HG03442 (cell line): ENCODE measurements around the gene FAM236A.
A peak's percentile ranks its signal among the peaks of the same experiment; 100 is the strongest.
"Not testable (repeated sequence)": the region's sequence is repeated elsewhere in the genome, so short reads cannot be mapped to it uniquely, and the experiment has no call there.

Source experiments
- ATAC-seq: cut with Tn5 transposase; IDR thresholded peaks from one replicate; pipeline ENCODE4 v1.9.1; 2021; ENCODE audit warnings: mild to moderate bottlenecking, moderate library complexity; ENCODE audit not compliant: unreplicated experiment

Gene FAM236A

DNA sequence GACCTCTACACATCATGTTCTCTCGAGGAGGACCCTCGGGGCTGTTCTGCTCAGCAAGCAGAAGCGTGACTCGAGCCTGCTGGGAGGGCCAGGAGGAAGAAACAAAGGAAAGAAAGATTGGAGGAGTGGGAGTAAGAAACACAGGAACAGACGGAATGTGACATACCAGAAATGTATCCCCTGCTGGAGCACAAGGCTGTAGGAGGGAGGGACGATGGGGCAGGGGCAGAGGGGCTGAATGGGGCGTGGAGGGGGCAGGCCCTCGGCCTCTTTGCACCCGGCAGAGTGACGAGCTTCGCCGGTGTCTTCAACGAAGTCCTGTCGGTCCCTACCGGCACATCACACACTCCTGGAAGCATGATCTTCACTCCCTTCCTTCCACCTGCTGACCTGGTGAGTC lies at the start of gene FAM236A:
FAM236A (plus strand) TSS at position 301 of the 400 bp plus-strand sequence; CDS start at position 358, 57 bp downstream.
- not testable (repeated sequence) for ATAC-seq

DNA sequence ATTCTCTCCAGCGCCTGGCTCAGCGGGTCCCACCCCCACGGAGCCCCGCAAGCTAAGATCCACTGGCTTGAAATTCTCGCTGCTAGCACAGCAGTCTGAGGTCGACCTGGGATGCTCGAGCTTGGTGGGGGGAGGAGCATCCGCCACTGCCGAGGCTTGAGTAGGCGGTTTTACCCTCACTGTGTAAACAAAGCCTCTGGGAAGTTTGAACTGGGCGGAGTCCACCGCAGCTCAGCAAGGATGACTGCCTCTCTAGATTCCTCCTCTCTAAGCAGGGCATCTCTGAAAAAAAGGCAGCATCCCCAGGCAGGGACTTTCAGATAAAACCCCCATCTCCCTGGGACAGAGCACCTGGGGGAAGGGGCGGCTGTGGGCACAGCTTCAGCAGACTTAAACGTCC lies 48.3 kb upstream of the FAM236A start:
- not testable (repeated sequence) for ATAC-seq

GRCh38 chrX:72912315-72912714 lies 25.7 kb upstream of the FAM236A start, which contains the start of gene FAM236C:
Gene FAM236C (plus strand): TSS chrX:72912615. CDS start chrX:72912715, 100 bp downstream.
- ATAC-seq, result not testable (repeated sequence)

- not testable (repeated sequence) for ATAC-seq
Measured at GRCh38 chrX:72916096-72916495, 21.9 kb upstream of the FAM236A start.

DNA sequence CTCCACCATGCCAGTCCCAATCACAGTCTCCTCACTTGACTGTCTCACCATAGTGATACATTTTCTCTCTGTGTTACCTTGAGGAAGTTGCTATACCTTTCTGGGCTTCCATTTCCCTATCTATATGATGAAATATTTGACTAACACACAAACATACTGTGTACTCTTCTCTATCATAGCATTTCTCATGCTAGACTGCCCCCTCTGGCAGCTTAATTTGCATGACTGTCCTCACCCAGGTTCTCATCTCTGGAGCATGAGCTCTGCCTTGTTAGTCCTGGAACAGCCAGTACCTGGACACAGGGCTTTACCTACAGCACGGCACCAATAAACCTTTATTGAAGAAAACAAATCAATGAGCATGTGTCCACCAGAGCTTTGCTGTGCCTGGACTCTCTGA lies 5.7 kb upstream of the FAM236A start:
- not testable (repeated sequence) for ATAC-seq

DNA sequence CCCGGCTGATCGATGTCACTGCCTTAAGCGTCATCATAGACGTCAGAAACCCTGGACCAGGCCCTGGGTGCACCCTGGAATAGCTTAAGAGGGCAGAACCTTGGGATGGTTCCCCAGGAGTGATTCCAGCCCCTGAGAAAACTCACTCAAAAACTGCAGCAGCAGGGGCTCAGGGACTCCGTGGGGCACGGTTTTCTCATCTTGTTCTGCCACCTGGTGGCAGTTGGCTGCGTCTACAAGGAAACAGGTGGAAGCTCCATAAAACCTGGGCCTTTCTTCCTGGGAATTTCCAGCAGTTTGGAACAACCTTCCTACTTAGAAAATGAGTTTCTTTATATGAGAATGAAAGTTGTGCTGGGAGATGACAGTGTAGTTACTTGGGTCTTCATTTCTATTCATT lies 1.6 kb upstream of the FAM236A start:
- not testable (repeated sequence) for ATAC-seq

DNA sequence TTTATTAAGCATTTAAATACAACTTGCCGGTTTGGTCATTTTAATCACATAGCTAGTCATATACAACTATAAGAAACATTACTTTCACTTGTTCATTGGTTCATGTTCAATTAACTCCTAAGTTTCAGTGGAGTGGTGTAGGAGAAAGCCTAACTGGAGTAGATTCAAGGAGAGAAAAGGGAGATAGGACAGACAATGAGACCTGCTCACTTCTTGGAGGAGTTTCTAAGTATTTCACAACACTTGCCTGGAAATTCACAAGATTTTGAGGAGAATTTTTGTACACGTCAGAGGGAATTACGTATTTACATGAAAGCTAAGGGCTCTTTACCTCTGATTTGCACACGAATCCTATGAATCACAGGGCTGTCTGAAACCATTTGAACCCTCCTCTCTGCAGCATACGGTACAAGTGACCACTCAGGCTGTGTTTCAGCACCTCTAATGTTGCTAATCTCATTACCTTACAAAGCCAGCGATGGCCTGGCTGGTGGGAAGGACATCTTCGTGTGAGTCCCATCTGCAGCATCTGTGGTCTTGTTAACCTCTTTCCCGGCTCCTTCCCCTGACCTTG lies 1.0 kb upstream of the FAM236A start:
- not testable (repeated sequence) for ATAC-seq

DNA sequence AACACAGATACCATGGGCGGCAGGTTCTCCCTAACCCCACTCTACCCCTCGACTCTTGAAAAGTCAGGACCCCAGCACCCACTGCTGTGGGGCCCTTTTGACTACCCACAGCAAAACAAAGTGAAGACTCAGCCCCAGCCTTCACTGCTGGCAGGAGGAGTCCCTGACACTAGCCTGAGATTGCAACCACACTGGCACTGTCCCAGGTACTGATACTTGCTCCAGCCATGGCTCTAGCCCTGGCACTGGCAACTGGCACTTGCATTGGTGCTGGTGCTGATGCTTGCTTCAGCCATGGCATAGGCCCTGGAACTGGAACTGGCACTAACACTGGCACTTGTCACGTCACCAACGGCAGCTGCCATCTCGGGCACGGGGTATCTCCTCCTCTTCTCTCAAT lies 4.3 kb downstream of the FAM236A start:
- not testable (repeated sequence) for ATAC-seq

- peak; percentile 65 for ATAC-seq
Measured at GRCh38 chrX:72943035-72943818, 5.2 kb downstream of the FAM236A start.

DNA sequence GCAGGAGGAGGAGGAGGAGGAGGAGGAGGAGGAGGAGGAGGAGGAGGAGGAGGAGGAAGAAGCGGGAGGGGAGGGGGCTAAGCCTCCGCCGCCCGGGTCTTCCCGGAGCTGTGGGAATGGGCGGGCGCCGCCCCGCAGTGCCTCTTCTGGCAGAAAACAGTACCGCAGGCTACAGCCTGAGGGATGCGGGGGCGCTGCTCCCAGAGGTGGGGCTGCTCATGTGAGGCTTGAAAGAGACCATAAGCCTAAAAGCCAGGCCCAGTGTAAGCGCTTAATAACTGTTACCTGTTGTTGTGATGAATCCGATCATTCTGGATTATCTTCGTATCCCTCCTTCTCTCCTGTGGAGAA lies 5.8 kb downstream of the FAM236A start, which contains the start of gene DMRTC1:
DMRTC1 (minus strand) TSS at position 19 of the 351 bp plus-strand sequence. CDS start 68,143 bp downstream, outside the sequence.
- peak; percentile 88 for ATAC-seq

- ATAC-seq, result not testable (repeated sequence)
Measured at GRCh38 chrX:72959971-72960370, 22.0 kb downstream of the FAM236A start.

DNA sequence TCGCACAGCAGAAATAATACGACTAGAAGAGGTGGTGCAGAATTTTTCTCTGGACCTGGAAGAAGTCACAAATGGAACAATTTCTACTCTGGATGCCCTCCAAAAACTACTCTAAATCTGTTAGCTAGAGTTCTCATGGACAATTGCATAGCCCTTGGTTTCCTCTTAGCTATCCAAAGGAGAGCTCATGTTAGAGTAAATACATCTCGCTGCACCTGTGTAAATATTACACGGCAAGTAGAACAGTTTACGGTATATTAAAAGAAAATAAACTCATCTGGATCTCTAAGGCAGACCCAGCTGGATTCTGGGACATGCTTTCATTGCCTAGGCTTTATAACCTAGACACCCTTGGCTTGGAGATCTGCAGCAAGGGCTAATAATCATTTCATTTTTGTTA lies 33.9 kb downstream of the FAM236A start:
- ATAC-seq, result not testable (repeated sequence)

- ATAC-seq, result not testable (repeated sequence)
Measured at GRCh38 chrX:72974885-72975284, 36.9 kb downstream of the FAM236A start.

DNA sequence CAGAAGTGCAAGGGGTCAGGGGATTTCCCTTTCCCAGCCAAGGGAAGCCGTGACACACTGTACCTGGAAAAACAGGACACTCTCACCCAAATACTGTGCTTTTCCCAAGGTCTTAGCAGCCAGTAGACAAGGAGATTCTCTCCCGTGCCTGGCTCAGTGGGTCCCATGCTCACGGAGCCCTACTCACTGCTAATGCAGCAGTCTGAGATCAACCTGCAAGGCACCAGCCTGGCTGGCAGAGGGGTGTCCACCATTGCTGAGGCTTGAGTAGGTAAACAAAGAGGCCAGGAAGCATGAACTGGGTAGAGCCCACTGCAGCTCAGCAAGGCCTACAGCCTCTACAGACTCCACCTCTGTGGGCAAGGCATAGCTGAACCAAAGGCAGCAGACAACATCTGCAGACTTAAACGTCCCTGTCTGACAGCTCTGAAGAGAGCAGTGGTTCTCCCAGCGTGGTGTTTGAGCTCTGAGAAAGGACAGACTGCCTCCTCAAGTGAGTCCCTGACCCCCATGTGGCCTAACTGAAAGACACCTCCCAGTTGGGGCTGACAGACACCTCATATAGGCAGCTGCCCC lies 43.0 kb downstream of the FAM236A start:
- not testable (repeated sequence) for ATAC-seq
